Central memory CD8-positive, alpha-beta T cell (primary cell): ENCODE measurements around the gene ANO6.

ENCODE experiments used
- ATAC-seq: fragments of 150-1000 bp; cut with Tn5 transposase; replicated peaks from 2 replicates; pipeline ENCODE4 v1.10.0; 2022; ENCODE audit warnings: mild to moderate bottlenecking, moderate FRiP score, moderate number of reproducible peaks; ENCODE audit not compliant: poor library complexity, severe bottlenecking; ENCODE audit errors: extremely low read depth
- DNase-seq, 2 donors: peaks; one replicate each; pipeline ENCODE4 v3.0.0; 2021; ENCODE audit warnings: low spot score in 2 of 2
- H3K27ac Mint-ChIP-seq: one replicate; pipeline ENCODE4 v1.8.0; 2022; ENCODE audit warnings: low read depth, mild to moderate bottlenecking, moderate library complexity, mixed read lengths
- H3K27me3 Mint-ChIP-seq: one replicate; pipeline ENCODE4 v1.8.0; 2022; ENCODE audit warnings: mixed read lengths
- H3K36me3 Mint-ChIP-seq: one replicate; pipeline ENCODE4 v1.8.0; 2022; ENCODE audit warnings: mild to moderate bottlenecking, moderate library complexity, mixed read lengths; ENCODE audit not compliant: insufficient read depth
- H3K4me1 Mint-ChIP-seq: one replicate; pipeline ENCODE4 v1.8.0; 2022; ENCODE audit warnings: mixed read lengths
- H3K4me3 Mint-ChIP-seq: one replicate; pipeline ENCODE4 v1.8.0; 2022; ENCODE audit warnings: mild to moderate bottlenecking, moderate library complexity, mixed read lengths
- H3K9me3 Mint-ChIP-seq: one replicate; pipeline ENCODE4 v1.8.0; 2022; ENCODE audit warnings: mixed read lengths

Gene ANO6

GRCh38 chr12:45425426-45425825 is 209.5 kb downstream of the ANO6 start:
- H3K36me3 Mint-ChIP-seq: peaks cover 36% of the 10 kb centered on the region
- no peaks in the 10 kb centered on the region for H3K4me1 Mint-ChIP-seq
- no peak overlapping the region for H3K4me3 Mint-ChIP-seq
- H3K27me3 Mint-ChIP-seq: no peaks in the 10 kb centered on the region
- no peaks in the 10 kb centered on the region for H3K9me3 Mint-ChIP-seq
- no peak for DNase-seq
- no peak overlapping the region for H3K27ac Mint-ChIP-seq
- no peak for ATAC-seq

GRCh38 chr12:45426294-45426693 is 210.4 kb downstream of the ANO6 start:
- Mint-ChIP-seq H3K27me3 (no peaks in the 10 kb centered on the region), H3K9me3 (no peaks in the 10 kb centered on the region), H3K27ac (no peak overlapping the region), H3K36me3 (peaks cover 33% of the 10 kb centered on the region), H3K4me1 (no peaks in the 10 kb centered on the region), H3K4me3 (no peak overlapping the region)
- ATAC-seq: no peak
- no peak for DNase-seq

- H3K4me1 Mint-ChIP-seq: no peaks in the 10 kb centered on the region
- no peak overlapping the region for H3K4me3 Mint-ChIP-seq
- H3K27me3 Mint-ChIP-seq: no peaks in the 10 kb centered on the region
- peaks cover 34% of the 10 kb centered on the region for H3K36me3 Mint-ChIP-seq
- DNase-seq (no peak), ATAC-seq (no peak)
- H3K9me3 Mint-ChIP-seq: no peaks in the 10 kb centered on the region
- peak overlapping the region; percentile 24 for H3K27ac Mint-ChIP-seq
These were observed 211.1 kb downstream of the ANO6 start for GRCh38 chr12:45427042-45427441.

GRCh38 chr12:45429831-45430230 is 213.9 kb downstream of the ANO6 start:
- Mint-ChIP-seq H3K4me3 (no peak overlapping the region), H3K27ac (no peak overlapping the region), H3K27me3 (no peaks in the 10 kb centered on the region), H3K9me3 (no peaks in the 10 kb centered on the region), H3K36me3 (peaks cover 25% of the 10 kb centered on the region), H3K4me1 (no peaks in the 10 kb centered on the region)
- DNase-seq (no peak), ATAC-seq (no peak)

GRCh38 chr12:45431126-45431525 is 215.2 kb downstream of the ANO6 start:
- Mint-ChIP-seq H3K4me1 (no peaks in the 10 kb centered on the region), H3K4me3 (no peak overlapping the region), H3K36me3 (peaks cover 25% of the 10 kb centered on the region), H3K27me3 (no peaks in the 10 kb centered on the region), H3K9me3 (no peaks in the 10 kb centered on the region), H3K27ac (no peak overlapping the region)
- no peak for ATAC-seq
- DNase-seq: no peak

- no peaks in the 10 kb centered on the region for H3K27me3 Mint-ChIP-seq
- no peak overlapping the region for H3K4me3 Mint-ChIP-seq
- DNase-seq (no peak), ATAC-seq (no peak)
- no peak overlapping the region for H3K27ac Mint-ChIP-seq
- no peaks in the 10 kb centered on the region for H3K9me3 Mint-ChIP-seq
- H3K4me1 Mint-ChIP-seq: no peaks in the 10 kb centered on the region
- peaks cover 17% of the 10 kb centered on the region for H3K36me3 Mint-ChIP-seq
These were observed 216.8 kb downstream of the ANO6 start for GRCh38 chr12:45432710-45433109.

GRCh38 chr12:45433441-45433868 is 217.6 kb downstream of the ANO6 start:
- Mint-ChIP-seq H3K27ac (no peak overlapping the region), H3K36me3 (peaks cover 14% of the 10 kb centered on the region), H3K4me3 (no peak overlapping the region), H3K4me1 (no peaks in the 10 kb centered on the region), H3K9me3 (no peaks in the 10 kb centered on the region), H3K27me3 (no peaks in the 10 kb centered on the region)
- DNase-seq (no peak), ATAC-seq (no peak)

- no peak overlapping the region for H3K27ac Mint-ChIP-seq
- H3K36me3 Mint-ChIP-seq: peaks cover 13% of the 10 kb centered on the region
- H3K27me3 Mint-ChIP-seq: no peaks in the 10 kb centered on the region
- ATAC-seq: no peak
- no peaks in the 10 kb centered on the region for H3K9me3 Mint-ChIP-seq
- no peaks in the 10 kb centered on the region for H3K4me1 Mint-ChIP-seq
- DNase-seq: no peak
- H3K4me3 Mint-ChIP-seq: no peak overlapping the region
These were observed 218.2 kb downstream of the ANO6 start for GRCh38 chr12:45434094-45434493.

GRCh38 chr12:45435945-45436710 is 220.2 kb downstream of the ANO6 start:
- Mint-ChIP-seq H3K4me1 (no peaks in the 10 kb centered on the region), H3K27me3 (peaks cover 1% of the 10 kb centered on the region), H3K27ac (peak overlapping the region; percentile 47), H3K9me3 (peaks cover 2% of the 10 kb centered on the region), H3K36me3 (peaks cover 4% of the 10 kb centered on the region), H3K4me3 (no peak overlapping the region)
- no peak for ATAC-seq
- DNase-seq: no peak

- Mint-ChIP-seq H3K27ac (no peak overlapping the region), H3K4me3 (no peak overlapping the region), H3K27me3 (peaks cover 14% of the 10 kb centered on the region), H3K36me3 (no peaks in the 10 kb centered on the region), H3K9me3 (peaks cover 13% of the 10 kb centered on the region), H3K4me1 (no peaks in the 10 kb centered on the region)
- DNase-seq: no peak
- no peak for ATAC-seq
These were observed 223.1 kb downstream of the ANO6 start for GRCh38 chr12:45439039-45439438.

GRCh38 chr12:45446013-45446412 is 230.1 kb downstream of the ANO6 start:
- no peaks in the 10 kb centered on the region for H3K4me1 Mint-ChIP-seq
- peaks cover 12% of the 10 kb centered on the region for H3K9me3 Mint-ChIP-seq
- no peak overlapping the region for H3K4me3 Mint-ChIP-seq
- peaks cover 46% of the 10 kb centered on the region for H3K27me3 Mint-ChIP-seq
- DNase-seq (no peak), ATAC-seq (no peak)
- no peak overlapping the region for H3K27ac Mint-ChIP-seq
- H3K36me3 Mint-ChIP-seq: no peaks in the 10 kb centered on the region

GRCh38 chr12:45458238-45458637 is 242.3 kb downstream of the ANO6 start:
- no peak overlapping the region for H3K27ac Mint-ChIP-seq
- H3K4me1 Mint-ChIP-seq: no peaks in the 10 kb centered on the region
- H3K9me3 Mint-ChIP-seq: no peaks in the 10 kb centered on the region
- DNase-seq (no peak), ATAC-seq (no peak)
- H3K36me3 Mint-ChIP-seq: peaks cover 4% of the 10 kb centered on the region
- peaks cover 25% of the 10 kb centered on the region for H3K27me3 Mint-ChIP-seq
- no peak overlapping the region for H3K4me3 Mint-ChIP-seq

GRCh38 chr12:45458854-45459807 is 243.2 kb downstream of the ANO6 start:
- no peak for DNase-seq
- Mint-ChIP-seq H3K27ac (no peak overlapping the region), H3K4me3 (no peak overlapping the region), H3K9me3 (no peaks in the 10 kb centered on the region), H3K27me3 (peaks cover 34% of the 10 kb centered on the region), H3K4me1 (no peaks in the 10 kb centered on the region), H3K36me3 (peaks cover 4% of the 10 kb centered on the region)
- no peak for ATAC-seq
